Measurements from ENCODE around the gene PRR5L.

GRCh38 chr11:36395978-36396736, 100.1 kb downstream of the PRR5L start:
- TF ChIP-seq YY1 (IDR thresholded peaks at IDR 0.05; ENCODE audit: insufficient read depth, insufficient read length): no peak
- no peak for TF ChIP-seq SUZ12 (IDR thresholded peaks at IDR 0.05; ENCODE audit: extremely low read depth, insufficient read depth, insufficient read length)

All from NT2/D1 (cell line).